PC-3 (cell line): ENCODE data around the gene TUBB1. TPM values are rescaled to one million over a fixed set of nuclear protein-coding genes. Genes with fewer than 3 reads are reported as not detected.
A peak's percentile ranks its signal among the peaks of the same experiment; 100 is the strongest.

Experiments
- ATAC-seq: fragments of 200-7000 bp; cut with Tn5 transposase; 2 replicates; pipeline ENCODE4 v1.9.1; 2020; ENCODE audit warnings: mild to moderate bottlenecking, moderate library complexity
- BruUV-seq: library from RNA; stranded (reverse); fragments of 400-500 nt; replicated peaks from 2 replicates; lab custom pipeline; 2021; lab: Mats Ljungman, UMichigan
- CTCF ChIA-PET: fragments of 300-600 bp; sonication (Branson Sonifier 250); formaldehyde crosslinking; loops from one replicate; lab custom pipeline; 2022; ENCODE audit warnings: antibody characterized with exemption; lab: Charles Lee
- POLR2A ChIA-PET: fragments of 300-600 bp; sonication (Branson Sonifier 250); formaldehyde crosslinking; loops from one replicate; lab custom pipeline; 2022; ENCODE audit warnings: antibody characterized with exemption; ENCODE audit not compliant: unreplicated experiment; lab: Charles Lee
- DNase-seq: peaks from one replicate; pipeline ENCODE4 v3.0.0-alpha.2; 2015
- H2AFZ ChIP-seq: fragments of 300-600 bp; sonication (generic); 2 replicates; pipeline ENCODE4 v1.6.0; 2016; ENCODE audit warnings: antibody characterized with exemption, low read length
- H3F3A ChIP-seq: fragments of 300-600 bp; sonication (generic); one replicate; pipeline ENCODE4 v1.6.0; 2017; ENCODE audit warnings: antibody characterized with exemption, low read length, control low read depth, mild to moderate bottlenecking; ENCODE audit not compliant: unreplicated experiment
- H3K27ac ChIP-seq: fragments of 300-600 bp; sonication (generic); 2 replicates; pipeline ENCODE4 v1.5.1; 2016; ENCODE audit warnings: mild to moderate bottlenecking, low read length
- H3K27me3 ChIP-seq: fragments of 300-600 bp; sonication (generic); 2 replicates; pipeline ENCODE4 v1.6.1; 2016; ENCODE audit warnings: low read length, mixed read lengths
- H3K36me3 ChIP-seq: fragments of 300-600 bp; sonication (generic); 2 replicates; pipeline ENCODE4 v1.6.1; 2016; ENCODE audit warnings: low read depth, mixed run types, low read length, mixed read lengths
- H3K4me1 ChIP-seq: fragments of 300-600 bp; sonication (generic); 2 replicates; pipeline ENCODE4 v1.5.1; 2016; ENCODE audit warnings: low read length; ENCODE audit not compliant: insufficient read depth
- H3K4me2 ChIP-seq: fragments of 300-600 bp; sonication (generic); 2 replicates; pipeline ENCODE4 v1.6.0; 2016; ENCODE audit warnings: low read length
- H3K4me3 ChIP-seq: fragments of 300-600 bp; sonication (generic); 2 replicates; pipeline ENCODE4 v1.5.1; 2016; ENCODE audit warnings: mild to moderate bottlenecking, low read length, mixed read lengths
- H3K79me2 ChIP-seq: fragments of 300-600 bp; sonication (generic); 2 replicates; pipeline ENCODE4 v1.6.1; 2017; ENCODE audit warnings: low read length, mixed read lengths
- H3K9ac ChIP-seq: fragments of 300-600 bp; sonication (generic); 2 replicates; pipeline ENCODE4 v1.6.0; 2016; ENCODE audit warnings: mild to moderate bottlenecking, low read length
- H3K9me2 ChIP-seq: fragments of 300-600 bp; sonication (generic); replicated peaks from 2 replicates; pipeline ENCODE4 v1.6.1; 2016; ENCODE audit warnings: mixed run types, low read length, mixed read lengths
- H3K9me3 ChIP-seq: fragments of 300-600 bp; sonication (generic); 2 replicates; pipeline ENCODE4 v1.6.1; 2016; ENCODE audit warnings: low read length, mixed read lengths
- H4K20me1 ChIP-seq: fragments of 300-600 bp; sonication (generic); 2 replicates; pipeline ENCODE4 v1.6.1; 2016; ENCODE audit warnings: low read length, mixed read lengths
- EZH2 ChIP-seq: fragments of 300-600 bp; sonication (generic); IDR thresholded peaks from one replicate; pipeline ENCODE4 v1.6.1; 2017; ENCODE audit warnings: antibody characterized with exemption, mild to moderate bottlenecking, low read length; ENCODE audit not compliant: unreplicated experiment
- EZH2phosphoT487 ChIP-seq: fragments of 300-600 bp; sonication (generic); IDR thresholded peaks from 2 replicates; pipeline ENCODE4 v1.6.1; 2018; ENCODE audit warnings: mild to moderate bottlenecking, antibody characterized with exemption, low read length, borderline replicate concordance
- intact Hi-C: fragments of 100-400 bp; cut with micrococcal nuclease; formaldehyde crosslinking; loops from 2 replicates; pipeline ENCODE4 v1.9.0; 2023
- total RNA-seq: library from RNA; depleted of rRNA; stranded (reverse); fragments of >200 nt; gene quantifications from 2 replicates; pipeline ENCODE4 v1.2.3, GENCODE V29; 2014
- TF ChIP-seq, protein P1 (sequence below): fragments of 300-600 bp; sonication (generic); conservative IDR thresholded peaks from 2 replicates; pipeline ENCODE4 v1.5.1; 2017; ENCODE audit warnings: antibody characterized with exemption, low read depth, mild to moderate bottlenecking, low read length

The TUBB1 gene
- total RNA-seq, 1 experiment from 2014 or later = not detected

DNA sequence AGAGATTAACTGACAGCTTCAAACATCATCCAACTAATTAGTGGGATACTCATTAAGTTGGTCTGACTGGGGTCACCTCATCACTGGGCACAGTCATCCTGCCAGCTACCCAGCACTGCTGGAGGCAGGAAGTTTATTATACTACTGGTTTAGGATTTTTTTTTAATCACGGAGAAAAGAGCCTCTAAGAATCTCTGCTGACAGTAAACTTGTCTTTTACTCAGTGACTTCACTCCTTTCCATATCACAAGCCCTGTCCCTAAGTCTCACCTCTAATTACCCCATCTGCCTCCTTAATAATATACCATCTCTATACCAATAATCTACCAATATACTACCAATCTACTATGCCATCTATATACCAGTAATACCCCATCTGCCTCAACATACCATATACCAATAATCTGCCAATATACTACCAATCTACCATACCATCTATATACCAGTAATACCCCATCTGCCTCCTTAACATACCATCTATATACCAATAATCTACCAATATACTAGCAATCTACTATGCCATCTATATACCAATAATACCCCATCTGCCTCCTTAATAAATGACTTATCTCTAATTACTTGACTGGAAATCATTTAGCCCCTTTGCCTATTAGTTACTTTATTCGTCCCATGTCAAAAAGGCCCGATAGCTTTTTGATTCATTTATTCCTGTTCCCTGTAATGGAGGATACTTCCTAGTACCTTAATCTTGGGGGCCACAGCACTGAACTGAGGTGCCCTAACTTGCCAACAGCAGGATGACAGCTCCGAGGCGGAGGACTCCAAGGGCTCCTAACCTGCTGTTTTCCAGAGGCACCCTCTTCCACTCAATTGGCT is 7.9 kb downstream of the TUBB1 start:
- Histone ChIP-seq H3K9ac (no peak overlapping the region), H4K20me1 (peaks cover 49% of the 10 kb centered on the region), H3K27me3 (no peaks in the 10 kb centered on the region), H3K36me3 (peaks cover 64% of the 10 kb centered on the region), H3F3A (no peaks in the 10 kb centered on the region), H3K4me1 (peaks cover 40% of the 10 kb centered on the region), H3K9me3 (no peaks in the 10 kb centered on the region), H3K4me3 (no peak overlapping the region), H3K9me2 (no peaks in the 10 kb centered on the region), H3K79me2 (peaks cover 76% of the 10 kb centered on the region), H3K4me2 (peak overlapping the region; percentile 86), H2AFZ (no peak overlapping the region), H3K27ac (no peak overlapping the region)
- ChIA-PET CTCF (no interaction called here), POLR2A (no interaction called here)
- ATAC-seq (no peak), DNase-seq (no peak)
- TF ChIP-seq, protein P1, sequence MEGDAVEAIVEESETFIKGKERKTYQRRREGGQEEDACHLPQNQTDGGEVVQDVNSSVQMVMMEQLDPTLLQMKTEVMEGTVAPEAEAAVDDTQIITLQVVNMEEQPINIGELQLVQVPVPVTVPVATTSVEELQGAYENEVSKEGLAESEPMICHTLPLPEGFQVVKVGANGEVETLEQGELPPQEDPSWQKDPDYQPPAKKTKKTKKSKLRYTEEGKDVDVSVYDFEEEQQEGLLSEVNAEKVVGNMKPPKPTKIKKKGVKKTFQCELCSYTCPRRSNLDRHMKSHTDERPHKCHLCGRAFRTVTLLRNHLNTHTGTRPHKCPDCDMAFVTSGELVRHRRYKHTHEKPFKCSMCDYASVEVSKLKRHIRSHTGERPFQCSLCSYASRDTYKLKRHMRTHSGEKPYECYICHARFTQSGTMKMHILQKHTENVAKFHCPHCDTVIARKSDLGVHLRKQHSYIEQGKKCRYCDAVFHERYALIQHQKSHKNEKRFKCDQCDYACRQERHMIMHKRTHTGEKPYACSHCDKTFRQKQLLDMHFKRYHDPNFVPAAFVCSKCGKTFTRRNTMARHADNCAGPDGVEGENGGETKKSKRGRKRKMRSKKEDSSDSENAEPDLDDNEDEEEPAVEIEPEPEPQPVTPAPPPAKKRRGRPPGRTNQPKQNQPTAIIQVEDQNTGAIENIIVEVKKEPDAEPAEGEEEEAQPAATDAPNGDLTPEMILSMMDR = no peak
- TF ChIP-seq EZH2phosphoT487 (no peak), EZH2 (no peak)
- no TSS peak for BruUV-seq
- intact Hi-C loops = loop anchor here (5.0 kb wide), 1 partner anchor 45 kb away; the partner anchor contains the start of gene NELFCD

DNA sequence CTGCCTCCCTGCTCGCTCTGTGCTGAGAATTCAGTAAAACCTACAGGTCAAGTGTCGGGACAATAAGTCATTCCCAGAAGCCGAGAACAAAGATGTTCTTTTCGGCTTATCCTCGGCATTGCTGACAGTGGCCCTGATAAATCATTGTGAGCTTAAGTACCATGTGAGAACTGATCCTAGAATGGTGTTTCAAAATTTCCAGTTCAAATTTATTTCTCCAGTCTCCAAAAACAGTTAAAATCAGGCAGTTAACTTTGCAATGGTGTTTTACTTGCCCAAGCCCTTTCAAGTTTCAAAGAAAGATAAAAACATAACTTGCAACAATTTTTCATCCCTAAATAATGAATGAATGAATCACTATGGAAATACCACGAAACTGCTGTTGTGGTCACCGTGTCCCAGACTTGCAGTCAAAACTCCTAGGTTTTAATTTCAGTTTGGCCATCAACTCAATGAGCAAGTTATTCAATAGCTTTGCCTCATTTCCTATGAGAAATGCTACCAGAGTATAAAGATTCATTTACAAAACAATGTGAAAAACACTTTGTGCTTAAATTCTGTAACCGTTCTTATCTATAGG is 8.6 kb downstream of the TUBB1 start:
- Histone ChIP-seq H3K4me3 (peak overlapping the region; percentile 77), H3K79me2 (peaks cover 76% of the 10 kb centered on the region), H3F3A (no peaks in the 10 kb centered on the region), H2AFZ (no peak overlapping the region), H3K9me2 (no peaks in the 10 kb centered on the region), H4K20me1 (peaks cover 49% of the 10 kb centered on the region), H3K27me3 (no peaks in the 10 kb centered on the region), H3K4me1 (peaks cover 42% of the 10 kb centered on the region), H3K9ac (no peak overlapping the region), H3K4me2 (peak overlapping the region; percentile 86), H3K36me3 (peaks cover 64% of the 10 kb centered on the region), H3K27ac (no peak overlapping the region), H3K9me3 (no peaks in the 10 kb centered on the region)
- intact Hi-C loops = loop anchor here (5.0 kb wide), 1 partner anchor 46 kb away; the partner anchor contains the start of gene NELFCD
- BruUV-seq = no TSS peak
- ChIA-PET POLR2A (no interaction called here), CTCF (no interaction called here)
- ATAC-seq (no peak), DNase-seq (peak; percentile 63)
- TF ChIP-seq, protein P1 = no peak
- no peak for TF ChIP-seq EZH2
- no peak for TF ChIP-seq EZH2phosphoT487
